GM04504 (cell line): Measurements from ENCODE around the gene SLC4A3.

Source experiments
- DNase-seq: peaks from one replicate; pipeline ENCODE4 v3.0.0-alpha.2; 2012; ENCODE audit warnings: low read depth

Gene SLC4A3

DNA sequence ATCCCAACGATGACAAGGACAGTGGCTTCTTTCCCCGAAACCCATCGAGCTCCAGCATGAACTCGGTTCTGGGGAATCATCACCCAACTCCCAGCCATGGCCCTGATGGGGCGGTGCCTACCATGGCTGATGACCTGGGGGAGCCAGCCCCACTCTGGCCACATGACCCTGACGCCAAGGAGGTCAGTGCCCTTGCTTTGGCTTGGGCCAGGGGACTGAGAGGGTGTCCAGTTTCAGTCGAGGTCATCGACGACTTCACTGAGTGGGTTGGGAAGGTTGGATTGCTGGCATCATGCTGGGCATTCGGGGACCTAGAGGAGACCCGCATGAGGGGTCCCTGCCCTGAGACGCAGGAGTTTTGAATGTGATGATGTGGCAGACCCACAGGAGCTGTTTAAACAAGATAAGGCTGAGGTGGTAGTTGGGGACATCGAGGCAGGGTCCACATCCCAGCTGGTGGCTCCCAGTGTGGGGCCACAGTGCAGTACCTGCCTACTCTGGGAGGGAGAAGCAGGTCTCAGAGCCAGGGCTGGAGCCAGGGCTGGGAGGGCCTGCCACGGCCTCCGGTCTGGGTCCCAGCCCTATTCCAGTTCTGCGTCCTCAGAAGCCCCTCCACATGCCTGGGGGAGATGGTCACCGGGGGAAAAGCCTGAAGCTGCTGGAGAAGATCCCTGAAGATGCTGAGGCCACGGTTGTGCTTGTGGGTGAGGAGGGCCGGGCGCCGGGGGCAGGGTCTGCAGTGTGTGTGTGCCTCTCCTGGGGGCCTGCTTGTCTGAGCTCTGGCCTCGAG, 6.0 kb downstream of the SLC4A3 start:
- no peak for DNase-seq

- DNase-seq, result no peak
Measured at GRCh38 chr2:219634171-219634940, 6.9 kb downstream of the SLC4A3 start.

- no peak for DNase-seq
Measured at GRCh38 chr2:219634951-219635751, 7.7 kb downstream of the SLC4A3 start.

DNA sequence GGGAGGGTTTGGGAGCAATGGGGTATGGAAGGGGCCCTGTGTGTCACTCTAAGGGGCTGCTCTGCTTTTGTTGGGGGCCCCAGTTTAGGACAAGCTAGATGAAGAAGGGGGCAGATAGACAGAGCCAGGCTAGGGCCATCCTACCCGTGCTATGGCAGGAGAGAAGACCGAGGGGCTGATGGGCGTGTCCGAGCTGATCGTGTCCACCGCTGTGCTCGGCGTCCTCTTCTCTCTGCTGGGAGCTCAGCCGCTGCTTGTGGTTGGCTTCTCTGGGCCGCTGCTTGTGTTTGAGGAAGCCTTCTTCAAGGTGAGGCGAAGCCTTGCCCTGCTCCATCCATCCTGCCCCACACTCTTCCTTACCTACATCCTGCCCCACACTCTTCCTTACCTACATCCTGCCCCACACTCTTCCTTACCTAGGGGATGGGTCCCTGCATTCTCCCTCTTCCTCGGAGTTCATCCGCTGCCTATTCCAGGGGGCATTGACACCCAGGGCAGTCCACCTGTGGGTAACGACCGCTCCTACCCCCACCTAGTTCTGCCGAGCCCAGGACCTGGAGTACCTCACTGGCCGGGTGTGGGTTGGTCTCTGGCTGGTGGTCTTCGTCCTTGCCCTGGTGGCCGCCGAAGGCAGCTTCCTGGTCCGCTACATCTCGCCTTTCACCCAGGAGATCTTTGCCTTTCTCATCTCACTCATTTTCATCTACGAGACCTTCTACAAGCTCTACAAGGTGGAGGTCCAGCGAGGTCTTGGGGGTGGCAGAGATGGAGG, 8.9 kb downstream of the SLC4A3 start:
- DNase-seq, result no peak

GRCh38 chr2:219636941-219637841, 9.8 kb downstream of the SLC4A3 start:
- DNase-seq, result no peak

- no peak for DNase-seq
Measured at GRCh38 chr2:219637842-219638185, 10.4 kb downstream of the SLC4A3 start.

DNA sequence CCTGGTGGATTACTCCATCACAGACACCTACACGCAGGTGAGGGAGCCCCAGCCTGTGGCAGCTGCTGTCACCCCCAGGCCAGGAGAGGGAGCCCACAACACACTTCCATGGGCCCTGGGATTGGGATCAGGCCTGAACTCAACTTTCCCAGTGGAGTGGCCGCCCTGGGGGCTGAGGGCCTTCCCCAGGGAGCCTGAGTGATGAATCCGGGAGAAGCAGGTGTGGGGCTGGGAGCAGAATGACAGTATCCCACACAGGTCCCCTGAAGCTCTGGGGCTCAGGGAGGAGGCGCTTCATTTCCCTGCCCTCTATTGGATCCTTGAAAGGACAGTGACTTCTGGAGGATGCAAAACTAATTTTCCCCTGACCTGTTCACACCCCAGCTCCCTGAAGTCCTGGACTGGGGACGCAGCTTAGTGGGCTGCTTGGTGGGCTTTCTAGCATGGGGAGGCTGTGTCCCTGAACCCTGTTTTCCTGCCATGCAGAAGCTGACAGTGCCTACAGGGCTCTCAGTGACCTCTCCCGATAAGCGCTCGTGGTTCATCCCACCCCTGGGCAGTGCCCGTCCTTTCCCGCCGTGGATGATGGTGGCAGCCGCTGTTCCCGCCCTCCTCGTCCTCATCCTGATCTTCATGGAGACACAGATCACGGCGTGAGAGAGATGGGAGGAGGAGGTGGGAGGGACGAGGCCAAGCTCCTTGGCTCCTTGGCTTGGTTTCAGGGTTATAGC, 11.0 kb downstream of the SLC4A3 start:
- no peak for DNase-seq

DNA sequence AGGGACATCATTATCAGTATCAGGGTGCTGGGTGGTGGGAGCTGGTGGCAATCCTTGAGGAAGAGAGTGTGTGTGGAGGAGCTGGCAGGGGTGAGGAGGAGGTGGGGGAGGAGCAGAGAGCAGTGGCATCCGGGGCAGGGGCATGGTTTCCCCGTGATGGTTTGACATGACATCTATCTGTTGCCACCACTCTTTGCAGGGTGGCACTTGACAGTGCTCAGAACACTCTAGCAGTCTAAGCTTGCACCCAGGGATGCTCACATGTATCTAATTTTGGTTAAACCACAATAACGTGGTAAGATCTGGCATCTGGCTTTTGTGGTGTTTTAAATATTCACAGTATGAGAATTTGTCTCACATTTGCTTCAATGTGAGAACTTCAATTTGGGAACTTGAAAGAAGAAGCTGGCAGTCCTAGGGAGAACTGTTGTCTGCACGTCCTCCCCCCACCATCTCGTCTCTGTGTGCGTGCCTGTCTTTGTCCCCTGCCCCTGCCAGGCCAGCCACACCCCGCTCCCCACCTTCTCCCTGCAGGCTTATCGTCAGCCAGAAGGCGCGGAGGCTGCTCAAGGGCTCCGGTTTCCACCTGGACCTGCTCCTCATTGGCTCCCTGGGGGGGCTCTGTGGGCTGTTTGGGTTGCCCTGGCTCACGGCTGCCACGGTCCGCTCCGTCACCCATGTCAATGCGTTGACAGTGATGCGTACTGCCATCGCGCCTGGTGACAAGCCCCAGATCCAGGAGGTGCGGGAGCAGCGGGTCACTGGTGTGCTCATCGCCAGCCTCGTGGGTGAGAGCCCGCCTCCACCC, 11.7 kb downstream of the SLC4A3 start:
- peak; percentile 28 for DNase-seq

DNA sequence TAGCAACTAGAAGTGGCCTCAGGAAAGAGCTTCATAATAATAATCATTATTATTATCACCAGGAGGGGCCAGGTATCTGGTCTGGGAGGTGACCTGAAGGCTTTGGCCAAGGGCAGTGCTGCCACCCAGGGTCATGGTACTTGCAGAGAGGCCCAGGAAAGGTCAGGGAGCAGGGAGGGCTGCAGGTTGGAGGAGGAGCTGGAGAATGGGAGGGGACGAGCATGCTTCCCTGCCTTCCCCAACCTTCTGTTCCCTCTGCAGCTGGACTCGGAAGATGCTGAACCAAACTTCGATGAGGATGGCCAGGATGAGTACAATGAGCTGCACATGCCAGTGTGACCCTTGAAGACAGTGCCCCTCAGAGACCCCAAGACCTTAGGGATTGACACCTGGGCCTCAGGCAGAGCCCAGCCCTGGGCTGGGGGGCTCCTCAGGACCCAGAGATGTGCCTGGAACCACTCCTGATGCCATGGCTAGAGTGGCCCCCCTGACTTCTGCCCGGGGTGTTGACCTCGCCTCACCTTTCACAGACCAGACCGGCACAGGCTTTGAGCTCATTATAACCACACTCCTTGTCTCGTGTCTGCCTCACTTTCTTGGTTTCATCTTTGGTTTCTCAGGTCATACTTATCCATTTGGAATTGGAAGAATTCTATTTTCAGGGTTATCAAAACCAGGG, 14.1 kb downstream of the SLC4A3 start:
- no peak for DNase-seq

- DNase-seq, result no peak
Measured at GRCh38 chr2:219642069-219642454, 14.6 kb downstream of the SLC4A3 start.

- DNase-seq, result peak; percentile 91
Measured at GRCh38 chr2:219642465-219643083, 15.1 kb downstream of the SLC4A3 start.

GRCh38 chr2:219643084-219643473, 15.6 kb downstream of the SLC4A3 start:
- no peak for DNase-seq

GRCh38 chr2:219643788-219644398, 16.5 kb downstream of the SLC4A3 start:
- DNase-seq, result no peak

DNA sequence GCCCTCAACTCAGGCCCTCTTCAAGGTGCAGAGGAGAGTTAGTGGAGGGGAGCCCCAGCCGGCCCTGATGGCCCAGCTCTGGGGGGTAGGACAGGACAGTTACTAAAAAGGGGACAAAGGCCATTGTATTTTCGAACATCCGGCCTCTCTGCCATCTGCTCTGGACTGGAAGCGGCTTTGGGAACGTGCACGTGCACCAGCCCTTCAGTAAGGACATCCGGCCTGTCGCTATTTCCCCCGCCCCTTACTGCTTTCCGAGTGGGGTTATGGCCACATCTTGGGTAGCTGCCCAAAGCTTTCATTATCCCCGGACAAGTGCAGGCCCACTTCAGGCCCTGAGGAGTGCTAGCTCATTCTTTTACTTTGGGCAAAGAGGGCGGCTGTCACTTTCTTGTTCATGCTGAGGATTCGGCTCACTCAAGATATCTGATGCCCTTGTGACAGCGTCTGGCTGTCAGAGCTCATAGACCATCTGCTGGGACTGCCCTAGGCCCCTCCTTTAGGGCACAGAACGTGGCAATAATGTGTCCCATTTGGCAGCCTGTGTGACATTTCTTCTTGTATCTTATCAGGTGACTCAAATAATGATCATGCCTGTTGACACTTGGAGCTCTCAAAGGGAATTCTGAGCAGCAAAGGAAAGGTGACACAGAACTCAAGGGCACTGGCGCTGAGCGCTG, 17.5 kb downstream of the SLC4A3 start:
- DNase-seq, result no peak

DNA sequence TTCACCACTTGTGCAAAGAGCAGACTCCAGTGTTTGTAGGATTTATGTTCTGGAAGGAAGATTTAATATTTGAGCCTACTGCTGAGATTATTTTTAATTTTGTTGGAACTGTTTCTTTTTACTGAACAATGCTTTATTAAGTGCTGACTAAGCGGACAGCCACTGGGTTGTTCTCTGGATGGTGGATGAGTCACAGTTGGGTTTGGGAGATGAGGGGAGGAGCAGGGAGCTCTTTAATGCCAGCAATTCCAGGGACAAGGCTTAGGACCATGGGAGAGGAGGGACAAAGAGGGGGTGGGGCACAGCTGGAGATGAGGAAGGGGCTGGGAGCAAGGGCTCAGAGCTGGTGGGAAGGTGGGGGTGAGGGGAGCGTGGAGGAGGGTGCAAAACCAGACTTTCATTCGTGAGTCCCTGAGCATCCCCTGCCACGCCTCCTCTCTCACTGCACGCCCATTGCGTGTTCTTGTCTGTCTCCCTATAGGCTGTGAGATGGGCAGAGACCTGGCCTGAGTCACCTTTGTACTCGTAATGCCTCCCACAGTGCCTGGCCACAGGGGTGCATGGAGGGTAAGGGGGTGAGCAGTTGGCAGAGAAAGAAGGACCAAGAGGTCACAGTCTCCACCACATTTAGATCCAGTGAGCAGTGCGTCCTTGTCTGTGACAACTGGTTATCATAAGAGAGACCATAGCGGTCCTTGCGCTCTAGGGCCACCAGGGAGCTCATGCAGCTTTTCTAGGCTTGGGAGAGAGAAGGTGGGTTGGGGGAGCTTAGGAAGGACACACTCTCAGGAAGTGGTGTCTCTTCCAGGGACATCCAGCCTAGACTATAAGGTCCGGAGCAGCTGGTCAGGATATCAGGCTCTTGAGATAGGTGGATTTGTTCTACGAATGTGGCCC, 18.4 kb downstream of the SLC4A3 start:
- DNase-seq, result peak; percentile 66

DNA sequence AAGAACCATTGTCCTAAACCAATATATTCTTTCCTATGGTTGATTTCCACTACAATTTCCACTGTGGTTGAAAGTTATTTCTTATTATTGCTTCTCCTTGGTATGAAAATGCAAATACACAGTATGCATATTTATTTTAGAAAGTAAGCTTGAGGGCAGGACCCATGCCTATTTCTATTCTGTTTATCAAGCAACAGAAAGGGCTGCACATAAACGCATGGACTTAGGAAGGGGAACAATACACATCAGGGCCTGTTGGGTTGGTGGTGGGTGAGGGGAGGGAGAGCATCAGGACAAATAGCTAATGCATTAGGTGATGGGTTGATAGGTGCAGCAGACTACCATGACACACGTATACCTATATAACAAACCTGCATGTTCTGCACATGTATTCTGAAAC, 20.7 kb downstream of the SLC4A3 start:
- DNase-seq, result no peak
